A673 (cell line): ENCODE measurements around the gene DUSP8.

ENCODE experiments used
- CTCF ChIP-seq: fragments of 300-800, 200-600 bp; sonication (generic); conservative IDR thresholded peaks from 2 replicates; pipeline ENCODE4 v1.5.1; 2017; ENCODE audit warnings: low read depth, mild to moderate bottlenecking, antibody characterized with exemption, low read length, moderate library complexity, mixed read lengths
- EZH2 ChIP-seq: fragments of 200-600 bp; sonication (generic); IDR thresholded peaks from 2 replicates; pipeline ENCODE4 v1.6.1; 2017; ENCODE audit warnings: borderline replicate concordance, low read depth, mild to moderate bottlenecking, mixed read lengths, antibody characterized with exemption, low read length; ENCODE audit not compliant: poor library complexity, severe bottlenecking

GRCh38 chr11:1566381-1567051 lies 5.6 kb downstream of the DUSP8 start:
- 0 out of 2 replicates have a peak, but pooled peaks have one; percentile 15 for TF ChIP-seq CTCF
- no peak for TF ChIP-seq EZH2
